Measurements from ENCODE around the gene COL11A2.

DNA sequence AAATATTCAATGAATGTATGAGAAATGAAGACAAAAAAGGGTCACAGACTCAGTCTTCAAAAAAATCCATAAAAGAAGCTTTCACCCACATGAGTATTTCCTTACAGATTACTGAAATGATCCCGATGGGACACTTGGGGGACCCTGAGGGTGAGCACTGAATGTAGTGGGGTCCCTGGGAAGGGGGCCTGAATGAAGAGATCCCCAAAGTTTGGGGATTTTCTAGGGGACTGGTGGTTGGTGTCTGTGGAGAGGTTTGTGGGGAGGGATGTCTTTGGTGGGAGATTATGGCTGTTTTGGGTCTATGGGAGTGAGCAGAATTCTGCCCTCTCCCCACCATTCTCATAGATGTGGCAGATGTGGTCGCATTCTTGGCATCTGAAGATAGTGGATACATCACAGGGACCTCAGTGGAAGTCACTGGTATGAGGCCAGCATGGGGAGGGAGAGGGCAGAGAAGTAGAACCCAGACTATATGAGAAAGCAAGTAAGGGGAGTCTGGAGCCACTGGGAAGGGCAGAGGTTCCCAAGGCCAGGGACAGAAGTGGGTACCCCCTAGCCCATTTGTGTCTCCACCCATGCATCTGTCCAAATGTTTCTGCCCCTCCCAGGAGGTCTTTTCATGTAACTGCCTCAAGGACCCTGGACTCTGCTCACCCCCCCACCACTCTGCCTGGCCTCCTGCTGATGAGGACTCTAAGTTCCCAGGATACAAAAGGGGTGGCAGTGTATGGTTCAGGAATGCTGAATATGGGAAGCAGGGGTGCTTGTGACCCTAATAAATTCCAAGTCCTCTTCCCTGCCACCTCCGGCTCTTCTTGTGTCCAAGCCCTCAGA, 14.0 kb upstream of the COL11A2 start:
- TF ChIP-seq POLR2AphosphoS5 (IDR thresholded peaks at IDR 0.05) (no peak), POLR2A (IDR thresholded peaks at IDR 0.05) (no peak)
- TF ChIP-seq, protein P1, sequence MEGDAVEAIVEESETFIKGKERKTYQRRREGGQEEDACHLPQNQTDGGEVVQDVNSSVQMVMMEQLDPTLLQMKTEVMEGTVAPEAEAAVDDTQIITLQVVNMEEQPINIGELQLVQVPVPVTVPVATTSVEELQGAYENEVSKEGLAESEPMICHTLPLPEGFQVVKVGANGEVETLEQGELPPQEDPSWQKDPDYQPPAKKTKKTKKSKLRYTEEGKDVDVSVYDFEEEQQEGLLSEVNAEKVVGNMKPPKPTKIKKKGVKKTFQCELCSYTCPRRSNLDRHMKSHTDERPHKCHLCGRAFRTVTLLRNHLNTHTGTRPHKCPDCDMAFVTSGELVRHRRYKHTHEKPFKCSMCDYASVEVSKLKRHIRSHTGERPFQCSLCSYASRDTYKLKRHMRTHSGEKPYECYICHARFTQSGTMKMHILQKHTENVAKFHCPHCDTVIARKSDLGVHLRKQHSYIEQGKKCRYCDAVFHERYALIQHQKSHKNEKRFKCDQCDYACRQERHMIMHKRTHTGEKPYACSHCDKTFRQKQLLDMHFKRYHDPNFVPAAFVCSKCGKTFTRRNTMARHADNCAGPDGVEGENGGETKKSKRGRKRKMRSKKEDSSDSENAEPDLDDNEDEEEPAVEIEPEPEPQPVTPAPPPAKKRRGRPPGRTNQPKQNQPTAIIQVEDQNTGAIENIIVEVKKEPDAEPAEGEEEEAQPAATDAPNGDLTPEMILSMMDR (IDR thresholded peaks at IDR 0.05), result no peak
